ENCODE measurements around the gene NFASC.

Gene NFASC

DNA sequence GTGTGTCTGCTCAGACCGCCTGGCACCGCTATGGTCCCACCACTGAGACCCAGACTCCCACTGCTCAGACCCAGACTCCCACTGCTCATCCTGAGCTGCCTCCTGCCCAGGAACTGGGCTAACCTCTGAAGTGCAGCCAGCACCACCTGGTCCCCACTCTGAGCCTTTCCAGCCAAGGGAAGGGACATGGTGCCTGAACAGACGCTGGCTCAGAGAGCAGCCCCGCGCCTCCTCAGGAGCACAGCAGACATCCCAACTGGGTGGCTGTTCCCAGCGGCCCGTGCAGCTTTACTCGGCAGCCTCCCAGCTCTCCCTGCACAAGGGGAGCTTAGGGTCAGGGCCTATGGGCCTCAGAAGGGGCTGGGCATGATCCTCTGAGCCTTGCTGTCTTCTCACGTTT, 144.6 kb downstream of the NFASC start:
- no peak for FAIRE-seq

DNA sequence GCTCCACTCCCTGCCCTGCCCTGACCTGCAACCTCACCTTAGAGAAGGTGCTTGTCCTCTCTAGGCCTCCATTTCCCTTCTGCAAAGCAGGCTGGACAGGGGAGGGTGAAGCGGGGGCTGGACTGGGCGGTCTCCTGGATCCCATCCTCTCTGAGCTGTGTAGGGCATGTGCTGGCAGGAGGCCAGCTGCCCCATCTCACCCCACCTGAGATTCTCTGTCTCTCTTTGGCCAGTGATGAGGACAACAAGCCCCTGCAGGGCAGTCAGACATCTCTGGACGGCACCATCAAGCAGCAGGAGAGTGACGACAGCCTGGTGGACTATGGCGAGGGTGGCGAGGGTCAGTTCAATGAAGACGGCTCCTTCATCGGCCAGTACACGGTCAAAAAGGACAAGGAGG, 145.4 kb downstream of the NFASC start:
- no peak for FAIRE-seq

DNA sequence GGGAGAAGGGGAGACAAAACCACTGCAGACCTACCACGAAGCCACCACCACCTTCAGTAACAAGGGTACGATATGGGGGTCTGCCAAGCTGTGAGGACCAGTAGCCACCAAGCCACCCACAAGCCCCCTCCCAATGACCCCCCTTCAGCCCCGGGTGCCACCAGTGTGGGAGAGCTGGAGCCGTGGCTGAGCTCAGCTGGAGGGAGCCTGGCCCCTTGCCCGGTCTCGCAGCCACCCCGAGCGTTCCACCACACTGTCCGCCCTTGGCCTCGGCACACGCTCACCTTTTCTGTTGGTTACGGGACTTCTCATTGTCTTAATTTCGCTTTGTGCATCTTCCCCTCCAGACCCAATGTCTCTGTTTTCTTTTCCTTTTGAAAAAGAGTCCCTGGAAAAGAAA, 145.9 kb downstream of the NFASC start:
- no peak for FAIRE-seq

DNA sequence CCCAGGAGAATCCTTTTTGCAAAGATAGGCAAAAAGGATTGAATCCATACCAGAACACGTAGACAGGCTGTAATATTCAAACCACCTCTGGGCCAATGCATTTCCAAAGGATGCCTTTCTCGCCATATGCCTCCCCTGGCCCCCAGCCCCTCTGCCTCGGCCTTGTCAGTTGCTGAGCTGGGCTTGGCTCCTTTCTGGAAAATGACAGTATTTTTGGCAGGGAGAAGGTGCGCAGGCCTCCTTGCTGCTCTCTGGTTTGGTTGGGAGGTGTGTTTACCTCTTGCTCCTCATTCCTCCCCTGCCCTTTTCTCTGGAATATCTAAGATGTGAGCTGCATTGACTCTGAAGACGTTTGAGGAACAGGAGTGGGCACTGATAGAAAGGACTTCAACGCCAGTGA, 146.3 kb downstream of the NFASC start:
- FAIRE-seq = no peak

DNA sequence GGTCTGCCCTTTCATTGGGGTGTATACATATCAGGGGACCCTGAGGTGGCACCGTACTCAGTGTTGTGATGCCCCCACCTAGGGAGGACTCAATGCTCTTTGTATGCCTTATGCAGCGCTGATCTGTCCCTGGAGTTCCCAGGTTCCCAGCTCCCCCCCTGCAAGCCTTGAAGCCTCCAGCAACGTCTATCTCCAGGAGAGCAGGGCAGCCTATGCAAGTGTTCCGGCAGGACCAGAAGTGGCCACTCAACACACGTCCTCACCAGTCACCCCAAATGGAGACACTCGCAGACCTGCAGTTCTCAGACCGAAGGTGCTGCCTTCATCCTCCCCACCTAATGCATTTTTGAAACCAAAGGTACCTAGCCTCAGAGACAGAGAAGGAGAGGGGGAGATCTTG, 147.1 kb downstream of the NFASC start:
- no peak for FAIRE-seq

DNA sequence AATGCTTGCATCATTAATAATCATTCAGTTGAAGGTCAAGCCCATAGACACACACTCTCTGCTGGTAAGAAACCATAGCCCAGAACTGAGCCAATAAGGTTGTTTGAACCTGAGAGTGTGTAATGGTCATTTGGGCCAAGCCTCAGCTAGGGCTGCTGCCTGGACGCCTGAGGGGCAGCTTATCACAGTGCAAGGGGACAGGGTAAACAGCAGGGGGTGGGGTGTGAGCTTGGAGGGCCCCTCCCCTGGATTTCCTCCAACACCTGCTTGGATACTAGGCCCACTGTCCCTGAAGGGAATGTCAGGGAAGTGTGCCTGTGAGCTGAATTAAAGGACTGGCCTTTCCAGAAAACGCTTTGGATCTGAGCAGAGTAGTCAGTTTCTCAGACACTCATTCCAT, 147.7 kb downstream of the NFASC start:
- no peak for FAIRE-seq

DNA sequence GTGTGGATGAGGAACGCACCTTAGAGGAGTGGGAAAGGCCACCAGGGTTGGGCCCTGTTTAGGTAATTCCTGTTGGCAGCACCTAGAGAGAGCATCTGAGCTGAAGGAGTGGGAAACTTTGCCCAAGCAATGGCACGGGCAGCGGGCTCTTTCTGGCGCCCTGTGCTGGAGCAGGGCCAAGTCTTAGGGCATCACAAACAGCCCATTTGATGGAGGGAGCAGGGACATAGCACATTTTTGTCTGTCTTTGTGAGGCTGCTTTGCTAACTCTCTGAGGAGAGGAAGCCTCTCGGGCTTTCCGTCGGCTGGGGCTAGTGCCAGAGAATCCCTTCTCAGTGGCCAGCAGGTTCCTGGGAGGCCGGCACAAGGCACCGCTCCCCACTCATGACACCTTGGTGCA, 149.8 kb downstream of the NFASC start:
- no peak for FAIRE-seq

DNA sequence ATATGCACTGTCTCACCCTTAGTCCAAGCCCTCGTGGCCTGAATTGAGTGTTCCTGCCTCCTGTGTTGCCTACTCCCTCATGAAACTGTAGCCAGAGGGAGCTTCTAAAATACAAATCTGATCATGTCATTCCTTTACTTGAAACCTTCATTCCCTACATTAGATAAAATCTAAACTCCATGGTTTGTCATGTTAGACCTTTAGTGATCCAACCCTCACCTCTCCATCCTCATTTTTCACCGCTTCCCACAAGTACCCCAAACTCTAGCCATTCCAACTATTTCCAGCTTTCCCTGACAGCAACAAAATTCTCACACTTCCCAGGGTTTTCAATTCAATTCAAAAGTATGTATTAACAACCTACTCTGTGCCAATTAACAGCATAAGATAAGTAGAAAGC, 154.0 kb downstream of the NFASC start:
- FAIRE-seq = no peak

DNA sequence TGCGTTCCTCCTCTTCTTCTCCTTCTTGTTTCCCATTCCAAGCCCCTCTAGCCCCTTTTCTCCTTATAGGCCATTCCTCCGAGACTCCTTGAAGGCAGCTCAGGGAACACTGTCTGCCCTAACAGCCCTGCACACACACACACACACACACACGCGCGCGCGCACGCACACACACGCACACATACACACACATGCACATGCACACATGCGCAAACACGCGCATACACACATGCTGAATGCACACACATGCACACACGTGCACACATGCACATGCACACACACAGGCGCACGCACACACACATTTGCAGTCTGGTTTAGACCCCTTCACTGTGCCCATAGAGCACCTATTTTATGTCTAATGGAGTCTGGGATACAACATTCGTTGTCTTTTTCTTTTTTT, 154.6 kb downstream of the NFASC start:
- no peak for FAIRE-seq

DNA sequence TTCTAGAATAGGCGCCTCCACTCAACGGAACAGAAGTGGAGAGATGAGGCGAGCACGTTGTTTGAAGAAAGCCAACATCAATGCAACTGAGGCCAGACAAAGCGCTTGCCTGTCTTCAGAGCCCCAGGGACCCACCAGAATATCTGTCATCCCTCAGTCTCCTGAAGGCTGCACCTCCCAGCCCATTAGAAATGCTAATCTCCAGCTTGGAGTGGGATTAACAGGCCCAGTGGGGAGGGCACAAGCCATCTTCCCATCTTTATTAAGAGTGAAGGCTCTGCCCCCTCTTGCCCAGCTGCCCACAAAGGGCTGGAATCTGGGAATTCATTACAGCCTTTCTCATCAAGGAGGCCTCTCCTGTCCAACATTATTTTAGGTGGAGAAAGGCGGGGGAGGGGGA, 155.5 kb downstream of the NFASC start:
- FAIRE-seq = no peak

DNA sequence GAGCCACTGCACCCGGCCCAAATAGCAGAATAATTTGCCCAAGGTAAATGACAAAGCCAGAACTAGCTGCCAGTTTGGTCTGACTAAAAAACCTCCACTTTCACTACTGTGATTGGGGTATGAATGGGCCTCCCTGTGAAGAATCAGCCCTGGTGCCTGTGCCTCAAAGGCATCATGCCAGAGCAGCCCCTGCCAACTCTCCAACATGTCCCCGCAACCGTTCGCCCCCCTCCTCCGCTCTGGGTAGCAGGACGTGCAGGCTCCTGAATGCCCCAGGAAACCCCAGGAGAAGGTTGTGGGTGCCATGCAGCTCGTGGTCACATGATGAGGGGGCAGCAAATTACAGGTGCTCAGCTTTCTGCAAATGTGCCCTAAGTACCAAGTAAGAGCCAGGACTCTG, 157.7 kb downstream of the NFASC start:
- no peak for FAIRE-seq

DNA sequence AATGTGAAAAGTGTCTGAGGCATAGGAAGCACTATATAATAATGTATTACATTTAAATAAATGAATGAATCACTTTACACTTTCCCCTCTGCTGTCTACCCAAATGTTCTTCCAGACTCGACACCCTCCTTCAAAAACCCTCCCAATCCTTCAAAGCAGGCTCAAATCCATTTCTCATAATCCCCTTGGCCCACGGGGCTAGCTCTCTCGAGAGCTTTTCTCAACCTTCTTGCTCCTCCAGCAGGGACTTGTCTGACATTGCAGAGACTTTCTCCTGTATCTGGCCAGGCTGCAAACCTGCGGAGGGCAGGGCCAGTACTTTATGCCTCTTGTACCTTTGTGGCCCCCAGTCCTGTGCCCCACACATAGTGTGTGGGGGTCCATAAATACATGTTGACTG, 158.3 kb downstream of the NFASC start:
- no peak for FAIRE-seq

DNA sequence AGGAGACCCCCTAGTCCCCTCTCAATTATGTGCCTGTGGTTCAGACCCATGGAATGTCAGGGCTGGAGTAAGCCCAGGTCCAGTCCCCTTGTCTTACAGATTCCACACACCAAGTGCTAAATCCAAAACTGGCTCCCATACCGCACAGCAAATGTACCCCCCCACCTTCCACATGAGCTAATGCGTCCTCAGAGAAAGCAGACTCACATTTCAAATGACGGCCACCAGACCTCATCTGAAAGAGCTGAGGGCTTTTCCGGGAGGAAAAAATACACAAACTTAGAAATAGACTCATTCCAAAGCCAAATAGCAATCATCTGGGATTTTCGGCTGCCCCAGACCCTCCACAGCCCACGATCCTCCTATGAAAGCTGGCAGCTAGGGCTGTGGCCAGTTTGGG, 159.6 kb downstream of the NFASC start:
- no peak for FAIRE-seq

DNA sequence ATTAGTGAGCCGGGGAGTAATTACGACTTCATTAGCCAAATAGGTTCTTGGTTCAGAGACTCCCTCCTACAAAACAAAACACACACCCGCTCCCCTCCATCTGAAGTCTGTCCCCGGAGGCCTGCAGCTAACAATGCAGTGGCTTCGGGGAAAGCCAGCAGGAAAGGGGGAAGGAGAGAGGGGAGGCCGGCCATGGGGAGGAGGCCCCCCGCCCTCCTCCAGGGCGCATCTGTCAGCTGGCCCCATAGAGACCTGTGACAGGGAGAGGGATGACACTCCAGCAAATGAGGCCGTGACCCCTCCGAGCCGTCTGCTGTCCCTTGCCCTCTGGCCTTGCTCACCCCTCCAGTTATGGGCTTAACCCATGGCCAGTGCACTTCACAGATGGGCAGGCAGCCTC, 160.2 kb downstream of the NFASC start:
- FAIRE-seq = no peak

DNA sequence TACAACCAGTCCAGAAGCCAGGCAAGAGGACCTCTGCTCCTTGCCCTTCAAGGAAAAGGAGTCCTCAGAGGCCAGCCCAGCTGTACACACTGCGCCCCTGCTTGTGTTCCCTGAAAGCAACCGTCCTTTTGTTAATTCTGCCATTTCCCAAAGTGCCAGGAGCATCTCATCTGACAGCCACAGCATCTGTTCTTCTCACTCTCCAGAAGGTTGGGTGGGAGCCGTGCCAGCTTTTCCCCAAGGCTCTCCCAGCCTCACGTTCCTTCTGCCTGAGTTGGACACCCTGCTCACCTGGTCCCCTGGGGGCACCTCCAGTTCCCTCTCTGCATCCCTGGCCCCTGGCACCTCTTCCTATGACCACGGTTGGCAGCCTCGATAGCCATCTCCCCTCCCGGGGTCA, 161.8 kb downstream of the NFASC start:
- FAIRE-seq = no peak

DNA sequence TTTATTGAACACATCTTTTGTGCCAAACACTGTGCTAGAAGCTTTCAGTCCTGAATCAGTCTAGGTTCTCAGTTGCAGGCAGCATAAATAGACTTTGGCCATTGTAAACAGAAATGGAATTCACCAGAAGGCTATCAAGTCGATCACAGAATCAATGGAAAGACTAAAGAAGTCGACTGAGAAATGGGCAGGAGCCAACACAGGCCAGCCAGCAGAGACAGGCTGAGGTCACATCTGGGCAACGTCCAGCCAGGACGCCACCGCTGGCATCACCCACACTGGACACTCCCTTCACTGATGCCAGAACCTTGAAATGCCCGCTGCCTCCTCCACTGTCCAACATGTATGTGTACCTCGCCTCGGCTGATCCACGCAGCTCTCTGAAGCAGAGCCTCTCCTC, 166.9 kb downstream of the NFASC start:
- no peak for FAIRE-seq

DNA sequence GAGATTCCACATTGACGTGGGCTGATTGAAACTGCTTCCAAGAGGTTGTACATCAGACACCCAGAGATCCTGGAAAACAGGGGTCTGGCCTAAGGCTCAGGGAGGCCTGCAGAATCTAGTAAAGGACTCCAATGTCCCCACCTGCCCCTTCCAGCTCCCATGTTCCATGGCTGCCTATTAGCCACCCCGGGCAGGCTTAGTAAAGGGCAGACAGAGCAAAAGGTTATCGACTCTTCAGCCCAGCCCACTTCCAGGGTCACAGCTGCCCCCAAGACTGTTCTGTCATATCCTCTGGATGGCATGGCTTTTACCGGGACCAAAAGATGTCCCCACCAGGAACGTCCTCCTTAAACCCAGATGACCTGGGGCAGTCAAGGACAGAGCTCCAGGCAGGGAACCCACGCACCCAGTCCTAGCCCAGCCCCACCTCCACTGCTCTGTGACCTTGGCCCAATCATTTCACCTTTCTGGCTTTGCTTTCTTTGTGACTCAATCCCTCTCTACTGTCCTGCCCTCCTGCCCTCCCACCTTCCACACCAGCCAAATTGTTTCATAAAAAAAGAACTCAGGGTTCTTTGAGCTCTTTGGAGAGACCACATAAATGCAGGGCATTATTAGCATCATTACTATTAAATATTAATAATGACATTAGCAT, 167.6 kb downstream of the NFASC start:
- no peak for FAIRE-seq

DNA sequence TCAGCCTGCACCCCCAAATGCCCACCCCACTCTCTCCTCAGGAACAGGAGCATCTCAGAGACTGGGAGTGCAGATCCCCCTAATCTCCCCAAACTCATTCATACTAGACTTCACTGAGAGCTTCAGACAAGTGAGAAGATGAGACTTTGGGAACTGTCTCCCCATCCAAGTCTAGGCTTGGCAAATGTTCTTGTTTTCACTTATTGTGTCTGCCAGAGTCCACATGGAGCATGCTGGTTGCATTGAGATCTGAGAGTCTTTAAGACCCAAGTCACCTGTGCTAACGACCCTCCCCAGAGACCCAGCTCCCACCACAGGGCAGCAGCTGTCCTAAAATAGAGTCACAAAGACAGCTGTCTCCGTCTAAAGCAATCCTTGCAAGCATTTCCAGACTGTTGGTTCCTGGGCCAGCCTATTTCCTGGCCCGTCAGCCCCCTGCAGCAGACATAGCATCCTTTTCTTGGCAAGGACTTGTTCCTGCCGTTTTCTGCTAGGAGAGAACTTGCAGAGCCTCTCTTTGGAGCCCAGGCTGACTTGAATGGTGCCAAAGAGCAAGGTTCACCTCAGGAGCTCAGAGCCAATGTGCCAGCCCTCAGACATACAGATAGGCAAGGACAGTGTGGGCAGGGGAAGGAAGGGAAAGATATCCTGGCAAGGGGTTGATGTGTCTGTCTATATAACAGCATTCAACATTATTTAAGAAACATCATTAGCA, 170.5 kb downstream of the NFASC start:
- FAIRE-seq = no peak

DNA sequence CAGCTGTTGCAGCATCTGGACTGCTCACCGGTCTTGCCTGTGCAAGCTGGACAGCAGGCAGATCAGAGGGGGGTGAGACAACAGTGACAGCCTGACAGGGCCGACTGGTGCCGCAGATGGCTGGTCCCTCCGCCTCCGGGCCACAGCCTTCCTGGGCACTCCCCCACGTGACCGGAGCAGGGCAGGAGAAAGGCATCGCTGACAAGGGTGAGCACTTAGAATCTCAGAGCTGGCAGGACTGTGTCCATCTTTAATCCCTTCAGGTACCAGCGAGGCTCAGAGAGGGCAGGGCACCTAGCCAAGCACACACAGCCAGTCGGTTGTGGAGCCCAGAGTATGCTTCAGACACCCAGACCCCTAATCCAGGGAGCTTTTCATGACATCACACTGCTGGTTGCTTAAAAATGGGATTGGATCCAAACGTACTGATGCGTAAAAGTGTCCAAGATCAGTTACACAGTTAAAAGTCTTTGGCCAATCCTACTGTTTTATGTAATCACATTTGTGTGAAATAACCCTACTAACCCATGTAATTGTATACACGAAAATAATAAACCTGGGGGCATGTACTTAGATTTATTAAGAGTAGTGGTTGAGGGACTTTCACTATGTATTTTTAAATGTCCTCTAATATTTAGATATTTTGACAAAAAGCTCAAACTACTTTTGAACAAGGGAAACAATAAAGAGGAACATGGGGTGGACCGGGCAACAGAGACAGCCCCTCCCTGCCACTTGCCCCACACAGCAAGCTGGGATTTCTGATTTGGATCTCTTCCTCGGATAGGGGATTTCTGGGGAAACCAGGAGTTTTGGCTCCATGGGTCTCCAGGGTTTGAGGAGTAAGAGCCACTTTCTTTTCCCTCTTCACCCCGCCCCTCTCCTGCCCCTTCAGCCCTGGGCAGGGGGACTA, 171.6 kb downstream of the NFASC start:
- no peak for FAIRE-seq

DNA sequence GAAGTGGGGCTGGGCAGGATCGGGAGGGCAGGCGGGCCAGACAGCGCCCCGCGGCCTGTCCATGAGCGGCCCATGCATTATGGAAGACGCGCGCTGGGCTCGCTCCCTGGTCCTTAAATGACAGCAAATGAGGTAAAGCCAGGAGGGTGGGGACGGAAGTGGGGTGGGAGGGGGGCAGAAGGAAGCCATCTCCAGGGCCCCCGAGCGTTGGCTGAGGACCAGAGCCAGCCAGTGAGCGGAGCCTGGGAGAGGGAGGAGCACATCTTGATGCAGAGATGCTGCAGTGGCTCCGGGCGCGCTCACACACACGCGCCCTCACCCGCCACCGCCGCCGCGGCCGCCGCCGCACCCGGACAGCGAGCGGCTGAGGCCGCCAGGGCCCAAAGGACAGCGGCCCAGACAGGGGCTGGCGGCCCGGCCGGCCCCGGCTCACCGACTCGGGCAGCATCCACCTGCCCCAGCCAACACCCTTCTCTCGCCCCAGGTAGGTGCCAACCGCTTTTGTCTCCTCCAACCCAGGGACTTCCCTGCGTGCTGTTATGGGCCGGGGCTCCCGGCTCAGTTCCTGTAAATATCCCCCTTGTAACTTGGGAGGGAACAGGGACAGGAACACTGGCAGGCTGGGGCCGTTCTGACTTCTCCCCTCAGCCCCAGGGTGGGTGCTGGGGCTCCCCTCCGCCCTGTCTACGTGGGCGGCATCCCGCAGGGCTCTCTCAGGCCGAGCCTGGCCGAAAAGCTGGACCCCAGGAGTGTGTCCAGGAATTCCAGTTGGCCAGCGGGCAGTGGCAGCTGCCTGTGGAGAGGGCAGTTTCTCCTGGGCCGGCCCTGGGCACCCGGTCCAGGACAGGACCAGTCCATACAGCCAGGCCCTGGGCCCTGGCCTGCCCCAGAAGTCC, 172.5 kb downstream of the NFASC start, which contains the start of gene CNTN2:
CNTN2 (plus strand) TSS at position 302 of the 896 bp plus-strand sequence. CDS start 9,974 bp downstream, outside the sequence.
- no peak for FAIRE-seq

DNA sequence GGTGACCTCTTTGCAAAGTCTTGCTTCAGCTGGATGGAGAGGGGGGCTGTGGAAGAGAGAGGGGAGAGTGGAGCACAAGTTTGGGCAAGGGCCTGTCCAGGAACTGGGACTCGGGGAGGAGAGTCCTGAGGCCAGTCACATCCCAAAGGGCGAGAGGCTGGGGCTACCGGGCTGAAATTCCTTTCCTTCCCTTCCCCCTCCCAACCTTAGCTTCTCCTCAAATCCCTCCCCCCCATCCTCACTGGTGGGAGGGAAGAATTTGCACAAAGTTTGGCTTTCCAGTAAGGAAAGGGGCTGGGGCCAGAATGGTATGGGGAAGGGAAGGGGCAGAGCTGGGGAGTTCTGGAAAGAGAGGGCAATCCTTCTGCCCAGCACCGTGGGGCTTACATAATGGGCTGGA, 173.2 kb downstream of the NFASC start:
- FAIRE-seq = no peak

DNA sequence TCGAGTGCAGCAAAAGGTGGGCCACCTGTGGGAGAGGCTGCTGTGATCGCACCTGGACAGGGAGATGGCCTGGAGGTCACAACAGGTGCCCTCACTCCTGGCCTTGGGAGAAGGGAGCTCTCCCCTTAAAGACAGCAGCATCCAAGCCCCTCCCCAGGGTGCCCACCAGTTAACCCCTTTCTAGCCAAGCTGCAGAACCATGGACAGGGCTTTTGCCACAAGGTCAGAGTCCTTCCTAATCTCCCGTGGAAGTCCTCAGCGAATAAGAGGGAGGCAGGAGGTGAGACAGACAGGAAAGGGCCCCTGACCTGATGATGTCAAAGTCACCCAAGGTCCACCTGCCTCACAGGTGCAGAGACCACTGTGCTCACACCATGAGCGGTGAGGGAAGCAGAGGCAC, 174.1 kb downstream of the NFASC start:
- FAIRE-seq = no peak

DNA sequence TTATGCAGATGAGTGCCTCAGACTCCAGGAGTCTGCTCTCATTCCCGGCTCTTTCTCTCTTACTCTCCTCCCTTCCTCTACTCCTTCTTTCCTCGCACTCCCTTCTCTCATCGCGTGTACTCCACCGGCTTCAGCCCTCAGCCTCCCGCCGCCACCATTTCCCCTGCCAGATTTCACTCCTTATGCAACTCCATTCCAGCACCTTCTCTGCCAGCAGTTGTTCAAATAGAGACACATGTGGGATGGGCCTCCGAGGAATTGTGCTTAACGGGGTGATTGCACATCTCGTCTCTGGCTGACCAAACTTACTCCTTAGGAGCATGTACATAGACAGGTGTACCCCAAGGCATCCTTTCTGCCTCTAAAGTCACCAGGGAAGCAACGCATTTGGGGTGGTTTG, 174.5 kb downstream of the NFASC start:
- FAIRE-seq = no peak

All from A204.1 (cell line).